HuH-7 (cell line): ENCODE data around the gene GCNA.
"Not testable (repeated sequence)": the region's sequence is repeated elsewhere in the genome, so short reads cannot be mapped to it uniquely, and the experiment has no call there.

Source experiments
- DNase-seq: peaks from one replicate; pipeline ENCODE4 v3.0.0; 2011; ENCODE audit warnings: low spot score

GCNA gene

GRCh38 chrX:71558920-71559319, 19.3 kb upstream of the GCNA start:
- DNase-seq: no peak

GRCh38 chrX:71559773-71560172, 18.5 kb upstream of the GCNA start:
- DNase-seq: not testable (repeated sequence)

DNA sequence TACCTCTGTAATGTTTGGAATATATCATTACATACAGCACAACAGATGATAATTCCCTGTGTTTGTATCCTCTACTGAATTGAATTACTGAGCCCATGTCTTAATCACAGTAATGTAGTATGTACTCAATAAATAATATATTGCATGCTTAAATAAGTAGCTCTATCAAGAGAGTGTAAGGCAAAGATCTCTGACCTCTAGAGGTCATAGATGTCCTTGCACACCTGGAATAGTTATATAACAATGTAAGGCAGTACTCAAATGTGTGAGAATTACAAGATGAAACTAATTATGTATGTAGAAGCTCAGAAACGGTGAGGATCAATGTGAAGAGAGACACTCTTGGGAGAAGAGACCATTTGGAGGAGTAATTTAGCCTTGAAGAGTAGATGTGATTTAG, 14.3 kb upstream of the GCNA start:
- DNase-seq: no peak

- no peak for DNase-seq
Observed at GRCh38 chrX:71565474-71566041, 12.7 kb upstream of the GCNA start.

DNA sequence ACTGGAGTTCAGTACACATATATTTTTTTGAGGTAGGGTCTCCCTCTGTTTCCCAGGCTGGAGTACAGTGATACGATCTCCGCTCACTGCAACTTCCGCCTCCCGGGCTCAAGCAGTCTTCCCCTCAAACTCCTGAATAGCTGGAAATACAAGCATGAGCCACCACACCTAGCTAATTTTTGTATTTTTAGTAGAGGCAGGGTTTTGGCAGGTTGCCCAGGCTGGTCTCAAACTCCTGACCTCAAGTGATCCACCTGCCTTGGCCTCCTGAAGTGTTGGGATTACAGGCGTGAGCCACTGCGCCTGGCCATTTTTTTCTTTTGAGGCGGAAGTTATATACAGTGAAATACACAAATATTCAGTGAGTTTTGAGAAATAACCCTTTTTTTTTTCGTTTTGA, 6.8 kb upstream of the GCNA start:
- DNase-seq: not testable (repeated sequence)

GRCh38 chrX:71573590-71573989, 4.6 kb upstream of the GCNA start:
- no peak for DNase-seq

GRCh38 chrX:71577682-71578081, 555 bp upstream of the GCNA start:
- no peak for DNase-seq

DNA sequence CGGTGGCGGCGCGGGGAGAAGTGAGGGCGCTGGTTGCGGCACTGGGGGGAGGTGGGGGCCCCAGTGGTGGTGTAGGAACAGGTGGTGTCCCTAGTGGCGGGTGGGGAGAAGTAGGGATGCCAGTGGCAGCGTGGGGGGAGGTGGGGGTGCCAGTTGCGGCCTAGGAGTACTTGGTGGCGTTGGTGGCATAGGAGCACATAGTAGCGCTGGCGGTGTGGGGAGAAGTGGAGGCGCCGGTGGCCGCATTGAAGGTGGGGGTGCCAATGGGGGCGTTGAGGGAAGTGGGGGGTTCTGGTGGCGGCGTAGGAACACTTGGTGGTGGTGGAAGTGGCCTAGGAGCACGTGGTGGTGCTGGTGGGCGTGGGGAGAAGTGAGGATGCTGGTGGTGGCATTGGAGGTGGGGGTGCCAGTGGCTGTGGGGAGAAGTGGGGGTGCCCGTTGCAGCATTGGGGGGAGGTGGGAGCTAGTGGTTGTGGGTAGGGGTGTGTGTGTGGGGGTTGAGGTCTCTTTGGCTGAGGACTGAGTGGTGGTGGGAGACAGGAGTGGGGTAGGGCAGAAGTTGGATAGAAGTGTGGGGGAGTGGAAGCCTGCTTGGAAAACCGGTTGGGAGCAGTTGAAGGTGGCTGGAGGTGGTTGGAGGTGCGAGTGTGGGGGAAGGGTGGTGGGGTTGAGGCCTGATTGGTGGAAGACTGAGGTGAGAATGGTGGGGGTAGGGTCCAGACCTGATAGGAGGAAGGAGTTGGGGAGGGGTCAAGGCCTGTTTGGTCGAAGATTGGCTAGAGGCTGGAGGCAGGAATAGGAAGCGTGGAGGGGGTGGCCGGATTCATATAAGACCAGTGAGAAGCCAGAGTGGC, 1.1 kb downstream of the GCNA start:
- no peak for DNase-seq

DNA sequence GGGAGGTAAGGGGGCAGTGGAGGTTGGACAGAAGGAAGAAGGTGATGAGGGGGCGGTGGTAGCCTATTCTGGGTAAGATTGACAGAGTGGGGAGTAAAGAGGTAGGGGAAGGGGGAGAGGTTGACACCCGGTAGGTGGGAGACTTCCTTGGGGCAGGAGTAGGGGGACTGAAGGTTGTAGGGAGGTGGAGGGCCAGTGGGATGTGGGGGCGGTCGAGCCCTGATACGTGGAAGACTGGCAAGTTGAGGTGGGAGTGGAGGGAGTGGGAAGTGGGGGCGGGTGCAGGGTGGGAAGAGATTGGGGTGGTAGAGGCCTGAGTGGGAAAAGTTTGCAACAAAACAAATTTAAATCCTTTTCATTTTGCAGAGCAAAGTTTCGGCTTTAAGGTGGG, 1.7 kb downstream of the GCNA start:
- no peak for DNase-seq

- DNase-seq: no peak
Observed at GRCh38 chrX:71581210-71581609, 3.0 kb downstream of the GCNA start.

DNA sequence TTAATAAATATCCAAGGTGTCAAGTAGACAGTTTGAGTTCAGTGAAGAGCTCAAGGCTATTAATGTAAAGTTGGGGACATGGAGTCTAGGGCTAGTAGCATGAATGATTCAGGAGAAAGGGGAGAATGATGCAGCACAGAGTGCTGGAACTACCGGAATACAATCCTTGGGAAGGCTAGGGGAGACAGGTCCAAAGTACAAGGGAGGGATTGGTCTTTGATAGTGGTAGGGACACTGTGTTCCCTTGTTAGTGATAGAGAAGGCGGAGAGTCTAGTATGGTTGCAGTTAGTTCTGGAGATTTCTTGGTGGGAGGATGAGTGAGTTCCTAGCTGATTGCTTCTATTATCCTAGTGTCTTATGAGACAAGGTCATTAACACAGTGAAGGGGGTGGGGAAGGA, 8.7 kb downstream of the GCNA start:
- peak; percentile 77 for DNase-seq

- not testable (repeated sequence) for DNase-seq
Observed at GRCh38 chrX:71593210-71593609, 15.0 kb downstream of the GCNA start.

- DNase-seq: no peak
Observed at GRCh38 chrX:71599965-71600364, 21.7 kb downstream of the GCNA start.

- no peak for DNase-seq
Observed at GRCh38 chrX:71603618-71604017, 25.4 kb downstream of the GCNA start.

- no peak for DNase-seq
Observed at GRCh38 chrX:71604141-71604540, 25.9 kb downstream of the GCNA start.

DNA sequence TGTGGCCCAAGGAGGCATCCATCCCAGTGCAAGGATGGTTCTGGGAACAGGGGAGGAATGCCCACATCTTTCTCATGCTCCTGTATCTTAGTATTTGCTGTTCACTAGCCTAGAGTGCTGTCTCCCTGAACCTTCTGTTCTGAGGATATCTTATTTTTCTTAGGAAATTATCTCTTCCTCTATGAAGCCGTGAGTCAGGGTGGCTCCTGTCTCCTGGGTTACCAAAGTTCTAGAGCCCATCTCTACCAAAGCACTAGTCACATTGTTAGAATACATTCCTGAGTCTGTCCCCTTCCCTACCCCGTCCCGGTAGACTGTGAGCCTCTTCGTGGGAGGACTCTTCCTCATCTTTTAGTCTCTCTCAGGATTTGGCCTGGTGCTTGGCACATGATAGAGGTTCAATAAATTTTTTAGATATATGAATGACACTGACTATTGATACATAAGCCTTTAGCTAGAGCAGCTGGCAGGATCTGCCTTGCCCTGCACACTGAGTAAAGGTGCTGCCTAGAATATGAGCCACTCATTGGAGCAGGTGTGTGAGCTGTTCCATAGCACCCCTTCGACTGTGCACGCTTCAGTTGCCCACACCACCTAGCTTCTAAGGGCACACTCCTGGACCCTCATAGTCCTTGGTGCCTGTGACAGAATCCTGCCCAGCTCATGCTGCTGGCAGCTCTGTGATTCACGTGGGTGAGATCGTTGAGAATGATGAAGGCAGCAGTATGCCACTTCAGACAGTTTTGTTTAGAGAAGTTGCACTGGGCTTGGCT, 26.7 kb downstream of the GCNA start:
- DNase-seq: no peak

GRCh38 chrX:71606536-71607216, 28.4 kb downstream of the GCNA start:
- no peak for DNase-seq

DNA sequence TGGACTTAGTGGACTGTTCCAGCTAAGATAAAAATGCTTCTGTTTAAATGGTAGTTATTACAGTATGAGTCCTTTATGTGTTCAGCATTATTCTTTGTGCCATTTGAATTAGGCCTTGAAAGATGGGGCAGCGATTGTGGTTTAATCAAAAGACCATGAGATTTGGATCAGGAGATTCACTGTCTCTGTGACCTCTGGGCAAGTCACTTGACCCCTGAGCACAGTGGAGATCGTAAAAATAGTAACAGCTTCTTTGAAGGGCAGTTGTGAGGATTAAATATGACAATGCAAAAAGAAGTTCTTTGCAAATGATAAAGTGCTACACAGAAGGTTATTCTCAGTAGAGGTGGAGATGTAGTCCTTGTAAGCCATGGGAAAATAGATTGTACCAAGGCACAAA, 29.3 kb downstream of the GCNA start:
- no peak for DNase-seq

DNA sequence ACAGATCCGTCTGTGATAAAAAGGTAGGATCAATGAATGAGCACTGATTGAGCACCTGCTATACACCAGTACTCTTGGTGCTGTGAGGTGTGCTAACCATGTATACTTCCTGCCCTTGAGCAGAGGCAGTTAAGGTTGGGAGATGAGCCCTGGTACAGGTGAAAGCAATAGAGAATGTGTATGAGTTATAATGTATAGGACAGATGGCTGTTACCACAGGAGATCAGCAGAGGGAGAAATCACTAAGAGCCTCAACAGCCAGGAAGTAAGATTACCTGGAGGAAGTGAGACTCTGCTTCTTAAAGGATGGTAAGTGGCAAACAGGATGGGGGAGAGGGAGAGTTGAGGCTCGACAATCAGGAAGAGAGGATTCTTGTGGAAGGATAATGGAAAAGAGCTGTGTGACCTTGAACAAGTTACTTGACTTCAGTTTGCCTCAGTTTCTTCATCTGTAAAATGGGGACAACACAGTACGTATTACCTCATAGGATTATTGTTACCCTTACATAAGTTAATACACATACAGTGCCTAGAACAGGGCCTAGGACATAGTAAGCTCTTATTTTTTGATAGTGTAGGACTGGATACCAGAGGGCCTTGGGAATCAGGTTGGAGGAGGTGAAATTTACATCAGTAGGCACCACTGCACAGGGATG, 31.0 kb downstream of the GCNA start:
- no peak for DNase-seq

GRCh38 chrX:71611736-71612135, 33.5 kb downstream of the GCNA start:
- not testable (repeated sequence) for DNase-seq

GRCh38 chrX:71612256-71612655, 34.0 kb downstream of the GCNA start:
- no peak for DNase-seq

- DNase-seq: no peak
Observed at GRCh38 chrX:71615056-71615455, 36.8 kb downstream of the GCNA start.
